Measurements from ENCODE around the gene RNF19B. TPM values are rescaled to one million over a fixed set of nuclear protein-coding genes. Genes with fewer than 3 reads are reported as not detected.

Gene RNF19B
- total RNA-seq, 1 donor from 2014 or later: 17.5 TPM

GRCh38 chr1:32946413-32946812 is 18.2 kb downstream of the RNF19B start:
- no peak for DNase-seq (ENCODE audit: low spot score)
- intact Hi-C loops (cut with DNase I): no loop called here

GRCh38 chr1:32944180-32944579 is 20.4 kb downstream of the RNF19B start:
- intact Hi-C loops (cut with DNase I): loop anchor here (5.0 kb wide), 1 partner anchor 48 kb away; no protein-coding TSS in a partner anchor
- no peak for DNase-seq (ENCODE audit: low spot score)

DNA sequence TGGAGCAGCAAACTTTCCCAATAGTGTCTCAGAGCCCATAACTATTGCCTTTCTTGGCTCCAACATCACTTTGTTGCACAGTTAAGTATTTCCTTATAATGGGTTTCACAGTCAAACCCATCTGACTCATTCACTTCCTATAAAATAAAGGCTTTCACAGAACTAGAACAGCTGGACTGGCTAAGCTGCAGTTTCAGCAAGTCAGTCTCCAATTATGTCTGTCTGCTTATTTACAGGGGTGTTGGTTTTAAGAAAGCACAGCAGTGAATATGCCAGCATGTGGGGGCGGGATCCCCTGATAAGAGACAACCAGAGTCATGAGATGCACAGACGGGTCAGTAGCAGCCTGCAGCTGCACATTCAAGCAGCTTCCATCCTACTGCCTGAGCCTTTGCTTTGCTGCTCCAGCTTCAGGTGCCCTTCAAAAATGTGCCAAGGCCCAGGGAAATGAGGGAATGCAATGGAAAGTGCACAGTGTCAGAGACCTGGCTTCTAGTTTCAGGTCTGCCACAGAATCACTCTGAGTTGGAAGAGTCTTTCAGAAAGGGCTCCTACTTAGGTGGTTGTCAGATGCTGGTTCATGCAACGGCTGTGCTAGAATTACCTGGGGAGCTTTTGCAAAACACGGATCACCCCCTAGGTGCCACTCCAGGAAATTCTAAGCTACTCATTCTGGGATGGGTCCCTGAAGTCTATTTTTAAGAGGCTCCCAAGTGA is 24.8 kb downstream of the RNF19B start:
- no peak for DNase-seq (ENCODE audit: low spot score)
- intact Hi-C loops (cut with DNase I): loop anchor here (5.0 kb wide), 2 partner anchors 52 to 67 kb away; no protein-coding TSS in a partner anchor

GRCh38 chr1:32937061-32937460 is 27.5 kb downstream of the RNF19B start:
- intact Hi-C loops (cut with DNase I): loop anchor here (5.0 kb wide), 1 partner anchor 70 kb away; no protein-coding TSS in a partner anchor
- DNase-seq (ENCODE audit: low spot score): no peak

DNA sequence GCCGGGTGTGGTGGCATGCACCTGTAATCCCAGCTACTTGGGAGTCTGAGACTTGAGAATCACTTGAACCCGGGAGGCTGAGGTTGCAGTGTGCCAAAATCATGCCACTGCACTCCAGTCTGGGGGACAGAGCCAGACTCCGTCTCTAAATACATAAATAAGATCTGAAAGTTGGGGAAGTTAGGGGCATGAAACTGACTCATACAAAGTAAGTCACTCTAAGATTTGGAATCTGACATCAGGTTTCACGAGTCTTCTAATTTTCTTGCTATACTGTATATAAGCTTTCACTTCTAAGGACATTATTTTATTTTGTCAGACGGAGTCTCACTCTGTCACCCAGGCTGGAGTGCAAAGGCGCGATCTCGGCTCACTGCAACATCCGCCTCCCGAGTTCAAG is 30.1 kb downstream of the RNF19B start:
- intact Hi-C loops (cut with DNase I): no loop called here
- no peak for DNase-seq (ENCODE audit: low spot score)

- DNase-seq (ENCODE audit: low spot score): no peak
- intact Hi-C loops (cut with DNase I): loop anchor here (2.0 kb wide), 2 partner anchors 121 to 149 kb away; no protein-coding TSS in a partner anchor
Measured at GRCh38 chr1:32933742-32934322, 30.8 kb downstream of the RNF19B start.

DNA sequence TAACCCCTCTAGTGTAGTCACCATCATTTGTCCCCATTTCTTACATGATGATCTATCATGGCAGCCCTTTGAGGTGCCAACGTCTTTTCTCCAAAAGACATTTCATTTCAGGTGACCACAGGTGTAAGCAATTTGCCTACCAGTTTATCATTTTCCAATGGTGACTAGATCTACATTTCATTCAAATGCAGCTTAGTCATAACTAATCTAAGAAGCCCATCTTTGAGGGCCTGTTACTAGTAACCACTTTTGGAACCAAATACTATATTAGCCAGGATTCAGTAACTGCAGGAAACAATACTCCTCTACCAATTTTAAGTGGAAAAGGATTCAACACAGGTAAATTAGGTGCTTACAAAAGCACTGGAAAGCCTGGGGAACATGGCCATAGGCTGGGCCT is 32.8 kb downstream of the RNF19B start:
- intact Hi-C loops (cut with DNase I): loop anchor here (2.0 kb wide), 2 partner anchors 123 to 151 kb away; no protein-coding TSS in a partner anchor
- DNase-seq (ENCODE audit: low spot score): no peak

DNA sequence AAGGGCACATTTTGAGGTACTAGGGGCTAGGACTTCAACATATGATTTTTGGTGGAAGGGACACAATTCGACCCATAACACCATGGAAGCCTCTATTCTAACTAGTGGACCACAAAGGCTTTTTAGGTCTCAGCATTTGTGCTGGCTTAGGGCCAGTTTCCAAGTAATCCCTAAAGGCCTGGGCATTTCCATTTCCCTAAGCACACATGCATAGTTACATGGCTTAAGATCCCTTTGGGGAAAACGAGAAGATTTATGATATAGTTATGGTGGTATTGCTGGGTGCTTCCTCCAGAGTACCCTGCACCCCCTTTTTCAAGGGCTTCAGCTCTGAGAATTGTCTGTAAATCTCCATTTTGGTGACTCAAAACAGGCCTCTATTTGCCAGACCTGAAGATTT is 35.2 kb downstream of the RNF19B start:
- no peak for DNase-seq (ENCODE audit: low spot score)
- intact Hi-C loops (cut with DNase I): no loop called here

DNA sequence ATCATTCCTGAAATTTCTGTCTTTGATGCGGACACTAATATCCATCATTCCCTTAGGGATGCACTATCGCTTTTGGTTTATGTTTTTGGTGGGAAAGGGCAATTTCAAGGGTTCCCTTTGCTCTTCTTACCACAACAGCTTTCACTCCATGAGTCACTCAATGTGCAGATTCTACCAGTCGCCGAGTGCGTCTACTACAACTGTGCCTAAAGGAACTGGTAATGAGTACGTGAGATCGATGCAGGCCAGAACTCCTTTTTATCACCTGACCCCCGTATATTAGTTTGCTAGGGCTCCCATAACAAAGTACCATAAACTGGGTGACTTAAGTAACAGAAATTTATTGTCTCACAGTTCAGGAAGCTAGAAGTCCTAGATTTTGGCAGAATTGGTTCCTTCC is 35.9 kb downstream of the RNF19B start:
- intact Hi-C loops (cut with DNase I): no loop called here
- DNase-seq (ENCODE audit: low spot score): no peak

DNA sequence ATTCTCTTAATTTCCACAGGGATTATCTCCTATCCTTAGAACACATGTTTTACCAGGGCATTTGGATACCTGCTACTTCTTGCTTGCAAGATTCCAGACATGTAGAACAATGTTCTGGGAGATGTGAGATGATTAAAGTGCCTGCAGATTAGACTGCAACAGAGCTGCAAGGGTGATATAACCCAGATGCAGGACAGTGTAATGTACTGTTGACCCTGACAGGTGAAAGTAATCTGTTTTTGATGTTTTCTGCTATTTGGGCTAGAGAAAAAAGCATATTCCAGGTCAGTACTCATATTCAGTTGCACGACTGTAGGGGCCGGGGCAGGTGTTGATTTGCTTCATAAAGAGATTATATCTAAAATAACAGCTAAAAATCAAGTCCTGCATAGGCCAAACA is 36.3 kb downstream of the RNF19B start:
- intact Hi-C loops (cut with DNase I): no loop called here
- DNase-seq (ENCODE audit: low spot score): no peak

DNA sequence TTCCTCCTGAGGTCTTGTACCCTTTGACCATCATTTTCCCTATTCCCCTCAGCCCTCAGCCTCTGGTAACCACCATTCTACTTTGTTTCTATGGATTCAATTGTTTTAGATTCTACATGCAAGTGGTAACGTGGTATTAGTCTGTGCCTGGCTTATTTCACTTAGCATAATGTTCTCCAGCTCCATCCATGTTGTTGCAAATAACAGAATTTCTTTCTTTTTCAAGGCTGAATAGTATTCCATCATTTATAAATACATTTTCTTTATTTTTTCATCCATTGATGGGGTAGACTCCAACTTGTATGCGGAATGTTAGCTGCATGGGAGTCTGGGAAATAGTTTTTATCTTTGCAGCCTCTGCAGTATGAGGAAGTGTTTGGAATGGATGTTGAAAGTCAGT is 37.2 kb downstream of the RNF19B start:
- intact Hi-C loops (cut with DNase I): loop anchor here (2.0 kb wide), 1 partner anchor 39 kb away; no protein-coding TSS in a partner anchor
- no peak for DNase-seq (ENCODE audit: low spot score)

DNA sequence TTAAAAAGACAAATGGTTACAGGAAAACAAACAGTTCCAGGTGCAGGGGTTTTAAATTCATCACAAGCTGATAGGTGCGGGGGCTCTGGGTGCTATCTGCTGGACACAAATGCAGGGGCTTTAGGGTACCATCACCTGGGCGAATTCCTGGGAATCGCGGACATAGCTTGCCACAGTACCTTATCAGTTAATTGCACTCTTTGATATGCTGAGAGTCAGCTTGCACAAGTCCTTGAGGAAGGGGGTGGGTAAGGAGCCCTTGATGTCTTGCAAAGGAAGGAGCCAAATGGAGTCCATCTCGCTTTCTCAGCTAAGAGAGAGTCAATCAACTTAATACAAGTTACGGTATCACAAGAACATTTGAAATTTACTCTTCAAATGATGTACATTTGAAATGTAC is 38.0 kb downstream of the RNF19B start:
- no peak for DNase-seq (ENCODE audit: low spot score)
- intact Hi-C loops (cut with DNase I): loop anchor here (2.0 kb wide), 1 partner anchor 38 kb away; no protein-coding TSS in a partner anchor

- intact Hi-C loops (cut with DNase I): loop anchor here (2.0 kb wide), 1 partner anchor 37 kb away; no protein-coding TSS in a partner anchor
- DNase-seq (ENCODE audit: low spot score): no peak
Measured at GRCh38 chr1:32925403-32926162, 39.0 kb downstream of the RNF19B start.

DNA sequence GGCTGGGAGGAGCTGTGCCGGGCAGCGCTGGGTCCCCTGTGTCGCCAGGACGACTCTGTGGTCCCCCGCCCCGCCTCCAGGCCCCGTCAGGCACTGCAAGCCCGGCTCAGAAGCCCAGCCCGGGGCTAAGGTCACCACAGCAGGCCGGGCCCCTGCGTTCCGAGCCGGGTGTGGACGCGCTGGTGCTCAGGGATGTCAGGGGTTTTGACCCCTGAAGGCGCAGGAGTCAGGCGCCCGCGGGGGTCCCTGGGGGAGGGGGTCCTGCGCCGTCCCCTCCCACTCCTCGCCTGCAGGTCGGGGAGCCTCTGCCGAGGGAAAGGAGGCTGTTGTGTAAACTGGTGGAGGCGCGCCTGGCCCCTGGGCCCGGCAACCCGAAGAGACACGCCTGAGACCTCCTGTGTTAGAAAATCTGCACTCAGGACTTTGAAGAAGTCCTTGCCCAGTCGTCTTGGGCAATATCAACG is 39.7 kb downstream of the RNF19B start:
- intact Hi-C loops (cut with DNase I): loop anchor here (5.0 kb wide), 1 partner anchor 48 kb away; no protein-coding TSS in a partner anchor

GRCh38 chr1:32920833-32921232 is 43.8 kb downstream of the RNF19B start:
- intact Hi-C loops (cut with DNase I): loop anchor here (5.0 kb wide), 1 partner anchor 44 kb away; no protein-coding TSS in a partner anchor
- DNase-seq (ENCODE audit: low spot score): peak; percentile 83

More for the DNA sequence above, 39.7 kb downstream of the RNF19B start:
- DNase-seq (ENCODE audit: low spot score): no peak

- no peak for DNase-seq (ENCODE audit: low spot score)
- intact Hi-C loops (cut with DNase I): loop anchor here (5.0 kb wide), 1 partner anchor 43 kb away; no protein-coding TSS in a partner anchor
Measured at GRCh38 chr1:32919811-32920733, 44.5 kb downstream of the RNF19B start.

- intact Hi-C loops (cut with DNase I): no loop called here
Measured at GRCh38 chr1:32918179-32918578, 46.4 kb downstream of the RNF19B start.

GRCh38 chr1:32917521-32917920 is 47.1 kb downstream of the RNF19B start:
- DNase-seq (ENCODE audit: low spot score): no peak
- intact Hi-C loops (cut with DNase I): no loop called here

More at GRCh38 chr1:32918179-32918578, 46.4 kb downstream of the RNF19B start:
- DNase-seq (ENCODE audit: low spot score): no peak
